GM19043 (cell line): Measurements from ENCODE around the gene MYD88.

Experiments used
- ATAC-seq: cut with Tn5 transposase; IDR thresholded peaks from one replicate; pipeline ENCODE4 v1.9.1; 2021; ENCODE audit warnings: low read depth; ENCODE audit not compliant: unreplicated experiment

MYD88 gene

GRCh38 chr3:38138349-38139190 lies at the start of gene MYD88:
Gene MYD88, plus strand, starts transcription at chr3:38138661. Its CDS starts 40 bp downstream, at chr3:38138701.
- ATAC-seq = peak; percentile 35

- ATAC-seq = no peak
Observed at GRCh38 chr3:38089163-38089562, 49.3 kb upstream of the MYD88 start.

GRCh38 chr3:38090453-38090852 lies 48.0 kb upstream of the MYD88 start:
- no peak for ATAC-seq

- ATAC-seq = no peak
Observed at GRCh38 chr3:38094999-38095398, 43.5 kb upstream of the MYD88 start.

GRCh38 chr3:38095669-38096483 lies 42.6 kb upstream of the MYD88 start:
- no peak for ATAC-seq

- ATAC-seq = no peak
Observed at GRCh38 chr3:38097446-38098375, 40.8 kb upstream of the MYD88 start.

GRCh38 chr3:38098376-38098723 lies 40.1 kb upstream of the MYD88 start:
- no peak for ATAC-seq

GRCh38 chr3:38099518-38099917 lies 38.9 kb upstream of the MYD88 start:
- no peak for ATAC-seq

- ATAC-seq = no peak
Observed at GRCh38 chr3:38100498-38100897, 38.0 kb upstream of the MYD88 start.

- ATAC-seq = no peak
Observed at GRCh38 chr3:38101811-38102443, 36.5 kb upstream of the MYD88 start.

- ATAC-seq = no peak
Observed at GRCh38 chr3:38102444-38102814, 36.0 kb upstream of the MYD88 start.

GRCh38 chr3:38105525-38105924 lies 32.9 kb upstream of the MYD88 start:
- no peak for ATAC-seq

- ATAC-seq = no peak
Observed at GRCh38 chr3:38107911-38108648, 30.4 kb upstream of the MYD88 start.

GRCh38 chr3:38108649-38109579 lies 29.5 kb upstream of the MYD88 start:
- ATAC-seq = no peak

GRCh38 chr3:38109580-38110313 lies 28.7 kb upstream of the MYD88 start:
- ATAC-seq = no peak

GRCh38 chr3:38110314-38111050 lies 28.0 kb upstream of the MYD88 start:
- no peak for ATAC-seq

GRCh38 chr3:38111201-38111600 lies 27.3 kb upstream of the MYD88 start:
- ATAC-seq = no peak
